ENCODE measurements around the gene NGLY1. TPM values are rescaled to one million over a fixed set of nuclear protein-coding genes. Genes with fewer than 3 reads are reported as not detected.

Gene NGLY1
- total and polyA plus RNA-seq, 7 experiments from 2014 or later: 39.7 to 84.1 (median 66.2) TPM

Other genes starting within 250 kb of the NGLY1 start
- 100 to 1,000 TPM; 109 to 190 (median 127) TPM for gene TOP2B, start 118.5 kb downstream of the NGLY1 start, total RNA-seq
- 100 to 1,000 TPM in 1 of 2 donors, 10 to 100 TPM in 1; 66.6 to 118 TPM for gene TOP2B, start 118.5 kb downstream of the NGLY1 start, polyA plus RNA-seq
- gene OXSM, start 6.6 kb upstream of the NGLY1 start, total RNA-seq: 10 to 100 TPM; 10.6 to 16.5 (median 13.2) TPM
- 10 to 100 TPM; 14.6 to 21.2 TPM for gene OXSM, start 6.6 kb upstream of the NGLY1 start, polyA plus RNA-seq